Retinal pigment epithelial cell (primary cell): ENCODE measurements around the gene TBX15.

Experiments used
- DNase-seq: peaks from one replicate; pipeline ENCODE4 v3.0.0-alpha.2; 2010; ENCODE audit warnings: low read depth
- H3K4me3 ChIP-seq: 2 replicates; pipeline ENCODE4 v1.5.1; 2011; ENCODE audit warnings: mild to moderate bottlenecking, low read length, control low read depth, moderate library complexity
- TF ChIP-seq, protein P1 (sequence below): conservative IDR thresholded peaks from 2 replicates; pipeline ENCODE4 v1.5.1; 2011; ENCODE audit warnings: low read depth, low read length, control low read depth, inconsistent platforms

The TBX15 gene

DNA sequence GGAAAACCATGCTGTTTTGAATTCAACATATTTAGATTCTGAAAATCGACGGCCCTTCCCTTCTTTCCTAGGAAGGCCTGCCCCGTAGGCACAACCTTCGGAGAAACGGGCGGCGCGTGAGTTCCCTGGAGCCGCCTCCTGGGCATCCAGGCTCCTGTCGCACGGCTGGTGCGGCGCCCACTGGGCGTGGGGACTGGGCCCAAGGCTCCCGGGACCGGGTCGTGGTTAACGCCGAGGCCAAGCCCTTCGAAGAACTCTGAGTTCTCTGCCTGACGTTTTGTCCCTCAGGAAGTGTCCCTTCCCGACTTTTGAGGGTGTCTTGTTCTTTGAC is 19.2 kb upstream of the TBX15 start:
- no peak overlapping the region for H3K4me3 ChIP-seq
- no peak for DNase-seq
- TF ChIP-seq, protein P1, sequence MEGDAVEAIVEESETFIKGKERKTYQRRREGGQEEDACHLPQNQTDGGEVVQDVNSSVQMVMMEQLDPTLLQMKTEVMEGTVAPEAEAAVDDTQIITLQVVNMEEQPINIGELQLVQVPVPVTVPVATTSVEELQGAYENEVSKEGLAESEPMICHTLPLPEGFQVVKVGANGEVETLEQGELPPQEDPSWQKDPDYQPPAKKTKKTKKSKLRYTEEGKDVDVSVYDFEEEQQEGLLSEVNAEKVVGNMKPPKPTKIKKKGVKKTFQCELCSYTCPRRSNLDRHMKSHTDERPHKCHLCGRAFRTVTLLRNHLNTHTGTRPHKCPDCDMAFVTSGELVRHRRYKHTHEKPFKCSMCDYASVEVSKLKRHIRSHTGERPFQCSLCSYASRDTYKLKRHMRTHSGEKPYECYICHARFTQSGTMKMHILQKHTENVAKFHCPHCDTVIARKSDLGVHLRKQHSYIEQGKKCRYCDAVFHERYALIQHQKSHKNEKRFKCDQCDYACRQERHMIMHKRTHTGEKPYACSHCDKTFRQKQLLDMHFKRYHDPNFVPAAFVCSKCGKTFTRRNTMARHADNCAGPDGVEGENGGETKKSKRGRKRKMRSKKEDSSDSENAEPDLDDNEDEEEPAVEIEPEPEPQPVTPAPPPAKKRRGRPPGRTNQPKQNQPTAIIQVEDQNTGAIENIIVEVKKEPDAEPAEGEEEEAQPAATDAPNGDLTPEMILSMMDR, result no peak

DNA sequence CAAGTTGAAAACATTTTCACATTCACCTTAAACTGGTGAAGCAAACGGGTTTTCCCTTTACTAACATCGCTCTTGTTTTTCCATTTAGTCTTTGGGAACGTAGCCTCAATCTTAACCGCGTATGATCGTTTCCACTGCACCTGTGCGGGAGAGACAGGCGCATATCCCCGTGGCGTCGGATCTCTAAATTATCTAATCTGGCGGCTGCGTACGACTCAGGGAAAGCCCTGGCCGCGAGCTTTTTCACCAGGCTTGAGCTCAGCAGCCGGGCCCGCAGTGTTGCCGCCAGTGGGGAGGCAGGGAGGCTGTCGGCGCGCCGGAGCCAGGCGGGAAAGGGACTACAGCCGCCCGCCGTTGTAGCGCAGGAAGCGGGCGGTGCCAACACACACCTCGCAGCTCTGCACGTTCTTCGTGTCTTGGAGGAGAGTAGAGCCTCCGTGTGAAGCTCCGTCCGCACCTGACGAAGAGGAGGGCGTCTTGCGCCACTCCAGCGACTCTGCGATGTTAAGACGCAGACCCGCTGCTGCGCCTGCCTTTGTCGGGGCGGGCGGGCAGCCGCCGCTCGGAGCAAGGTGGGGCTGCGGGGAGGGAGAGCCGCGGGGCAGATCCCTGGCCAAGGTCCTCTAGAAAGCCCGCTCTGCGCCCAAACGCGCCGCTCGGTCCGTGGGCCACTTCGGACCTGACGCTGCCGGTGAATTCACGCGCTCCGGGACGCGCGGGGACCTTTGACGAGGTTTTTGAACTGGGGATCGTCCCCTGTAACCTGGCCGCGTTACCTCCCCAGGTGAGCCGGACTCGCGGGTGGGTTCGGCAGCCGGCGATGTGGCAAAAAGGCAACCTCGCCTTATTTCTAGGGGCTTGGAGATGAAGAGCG is 18.5 kb upstream of the TBX15 start:
- DNase-seq, result no peak
- TF ChIP-seq, protein P1, result no peak
- H3K4me3 ChIP-seq, result no peak overlapping the region

DNA sequence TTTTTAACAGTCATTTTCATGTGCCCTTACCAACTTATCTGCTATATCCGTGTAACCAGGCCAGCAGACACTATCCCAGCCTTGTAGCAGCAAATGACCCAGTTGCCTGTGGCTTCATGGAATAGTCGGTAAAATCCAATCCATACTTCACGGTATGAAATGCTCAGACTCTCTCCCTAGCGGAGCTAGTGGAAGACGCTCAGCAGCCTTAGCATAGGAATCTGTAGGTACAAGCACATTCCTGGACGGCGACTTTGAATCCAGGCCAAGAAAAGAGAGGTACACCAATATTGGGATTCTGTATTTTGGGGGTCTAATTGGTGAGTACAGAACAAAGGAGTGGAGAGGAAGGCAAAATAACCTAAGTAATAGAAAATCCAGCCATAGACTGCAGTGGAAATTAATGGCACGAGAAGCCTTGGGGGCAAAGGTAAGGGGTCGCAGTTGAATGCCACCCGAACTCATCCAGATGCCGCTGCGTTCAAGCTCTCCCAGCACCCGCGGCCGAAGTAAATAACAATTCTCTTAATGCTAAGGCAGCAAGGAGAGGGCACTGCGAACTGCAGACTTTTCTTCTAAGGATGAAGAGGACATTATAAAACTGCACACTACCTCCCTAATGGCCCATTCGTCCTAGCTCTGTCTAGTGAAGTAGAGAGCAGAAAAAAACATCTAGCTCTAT is 17.7 kb upstream of the TBX15 start:
- H3K4me3 ChIP-seq, result no peak overlapping the region
- TF ChIP-seq, protein P1, result no peak
- no peak for DNase-seq

DNA sequence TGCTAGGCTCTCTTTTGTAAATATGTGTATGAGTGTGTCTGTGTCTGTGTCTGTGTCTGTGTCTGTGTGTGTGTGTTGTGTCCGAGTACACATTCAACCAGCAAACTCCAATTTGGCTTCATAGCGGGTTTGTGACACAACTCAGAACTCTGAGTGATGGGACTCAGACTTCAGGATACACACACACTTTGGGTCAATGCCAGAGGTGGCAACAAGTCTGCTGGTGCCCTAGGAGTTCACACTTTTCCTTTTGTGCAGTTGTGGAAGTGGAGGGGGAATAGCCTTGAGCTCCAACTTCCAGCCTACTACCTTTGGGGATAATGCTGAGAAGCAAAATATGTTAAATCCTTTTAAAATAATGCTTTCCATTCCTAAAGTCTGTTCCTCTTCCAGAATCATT is 16.6 kb upstream of the TBX15 start:
- H3K4me3 ChIP-seq, result no peak overlapping the region
- DNase-seq, result no peak
- TF ChIP-seq, protein P1, result no peak

DNA sequence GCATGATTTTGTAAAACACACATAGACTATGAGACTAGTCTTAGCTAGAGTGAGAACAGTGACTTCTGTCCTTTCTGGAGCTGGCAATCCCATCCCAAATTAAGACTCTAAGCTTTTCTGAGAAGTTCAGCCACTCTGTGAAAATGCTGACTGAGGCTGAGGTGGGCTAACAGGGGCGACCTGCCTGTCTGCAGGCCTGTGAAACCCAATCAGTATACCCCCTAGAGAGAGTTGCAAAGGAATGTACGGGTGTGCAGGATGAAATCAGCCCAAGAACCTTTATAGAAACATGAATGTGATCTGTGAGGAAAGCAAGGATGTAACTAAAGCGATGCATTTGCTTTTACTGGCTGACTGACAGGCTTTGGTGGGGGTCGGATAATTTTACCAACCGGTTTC is 16.0 kb upstream of the TBX15 start:
- no peak overlapping the region for H3K4me3 ChIP-seq
- TF ChIP-seq, protein P1, result no peak
- no peak for DNase-seq

DNA sequence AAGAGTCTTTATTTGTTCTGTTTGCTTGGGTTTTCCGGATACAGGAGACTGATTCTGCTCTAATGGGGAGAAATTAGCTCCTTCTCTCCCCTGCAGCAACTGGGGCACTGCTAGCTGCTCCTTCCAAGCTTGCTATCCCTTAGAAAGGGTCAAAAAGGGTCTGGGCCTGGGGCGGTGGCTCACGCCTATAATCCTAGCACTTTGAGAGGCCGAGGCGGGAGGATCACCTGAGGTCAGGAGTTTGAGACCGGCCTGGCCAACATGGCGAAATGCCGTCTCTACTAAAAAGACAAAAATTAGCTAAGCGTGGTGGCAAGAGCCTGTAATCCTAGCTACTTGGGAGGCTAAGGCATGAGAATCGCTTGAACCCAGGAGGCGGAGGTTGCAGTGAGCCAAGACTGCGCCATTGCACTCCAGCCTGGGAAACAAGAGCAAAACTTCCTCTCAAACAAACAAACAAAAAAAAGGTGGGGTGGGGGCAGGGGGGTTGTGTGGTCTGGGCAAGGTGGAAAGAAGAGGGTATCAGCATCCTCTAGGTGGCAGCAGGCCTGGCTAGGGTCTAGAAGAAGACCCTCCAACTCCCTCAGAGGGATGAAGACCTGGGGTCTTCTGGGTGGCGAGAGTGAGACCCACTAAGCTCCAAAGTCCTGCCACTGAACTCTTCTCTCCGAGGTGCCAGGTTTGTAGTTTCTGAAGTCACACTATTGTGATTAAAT is 15.4 kb upstream of the TBX15 start:
- H3K4me3 ChIP-seq, result no peak overlapping the region
- TF ChIP-seq, protein P1, result peak; percentile 7
- no peak for DNase-seq
